Measurements from ENCODE around the gene UGGT1.

GRCh38 chr2:128109243-128109642 lies 18.2 kb downstream of the UGGT1 start:
- TF ChIP-seq POLR2A (IDR thresholded peaks at IDR 0.05) (no peak), EP300 (IDR thresholded peaks at IDR 0.05; ENCODE audit: low read depth) (no peak), POLR2AphosphoS5 (IDR thresholded peaks at IDR 0.05) (no peak)
- TF ChIP-seq, protein P1, sequence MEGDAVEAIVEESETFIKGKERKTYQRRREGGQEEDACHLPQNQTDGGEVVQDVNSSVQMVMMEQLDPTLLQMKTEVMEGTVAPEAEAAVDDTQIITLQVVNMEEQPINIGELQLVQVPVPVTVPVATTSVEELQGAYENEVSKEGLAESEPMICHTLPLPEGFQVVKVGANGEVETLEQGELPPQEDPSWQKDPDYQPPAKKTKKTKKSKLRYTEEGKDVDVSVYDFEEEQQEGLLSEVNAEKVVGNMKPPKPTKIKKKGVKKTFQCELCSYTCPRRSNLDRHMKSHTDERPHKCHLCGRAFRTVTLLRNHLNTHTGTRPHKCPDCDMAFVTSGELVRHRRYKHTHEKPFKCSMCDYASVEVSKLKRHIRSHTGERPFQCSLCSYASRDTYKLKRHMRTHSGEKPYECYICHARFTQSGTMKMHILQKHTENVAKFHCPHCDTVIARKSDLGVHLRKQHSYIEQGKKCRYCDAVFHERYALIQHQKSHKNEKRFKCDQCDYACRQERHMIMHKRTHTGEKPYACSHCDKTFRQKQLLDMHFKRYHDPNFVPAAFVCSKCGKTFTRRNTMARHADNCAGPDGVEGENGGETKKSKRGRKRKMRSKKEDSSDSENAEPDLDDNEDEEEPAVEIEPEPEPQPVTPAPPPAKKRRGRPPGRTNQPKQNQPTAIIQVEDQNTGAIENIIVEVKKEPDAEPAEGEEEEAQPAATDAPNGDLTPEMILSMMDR (IDR thresholded peaks at IDR 0.05): no peak
